Measurements from ENCODE around the gene BCL2L14.

The BCL2L14 gene

GRCh38 chr12:12064596-12064995 is 6.1 kb upstream of the BCL2L14 start:
- H3K4me3 ChIP-seq (ENCODE audit: low read length in 2 of 2): no peak overlapping the region
- H3K9me3 ChIP-seq (ENCODE audit: control insufficient read depth in 2 of 2, low read length in 2 of 2): no peaks in the 10 kb centered on the region
- no peak overlapping the region for H3K27ac ChIP-seq (ENCODE audit: low read length)

DNA sequence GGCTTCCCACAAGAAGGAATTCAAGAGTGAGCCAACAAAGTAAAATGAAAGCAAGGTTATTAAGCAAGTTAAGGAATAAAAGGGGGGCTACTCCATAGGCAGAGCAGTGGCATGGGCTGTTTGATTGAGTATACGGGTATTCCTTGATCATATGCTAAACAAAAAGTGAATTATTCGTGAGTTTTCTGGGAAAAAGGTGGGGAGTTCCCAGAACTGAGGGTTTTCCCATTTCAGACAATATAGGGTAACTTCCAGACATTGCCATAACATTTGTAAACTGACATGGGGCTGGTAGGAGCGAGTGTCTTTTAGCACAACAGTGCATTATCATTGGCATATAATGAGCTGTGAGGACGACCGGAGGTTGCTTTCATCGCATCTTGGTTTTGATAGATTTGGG is 2.0 kb upstream of the BCL2L14 start:
- Histone ChIP-seq H3K4me1 (ENCODE audit: control insufficient read depth, insufficient read depth, low read length) (no peaks in the 10 kb centered on the region), H3K27ac (ENCODE audit: low read length) (no peak overlapping the region), H3K4me3 (ENCODE audit: low read length in 2 of 2) (no peak overlapping the region), H3K9ac (ENCODE audit: low read length in 2 of 2) (no peak overlapping the region), H3K36me3 (ENCODE audit: control insufficient read depth in 2 of 2, insufficient read depth in 2 of 2, low read length in 2 of 2) (no peaks in the 10 kb centered on the region), H3K27me3 (ENCODE audit: control insufficient read depth in 1 of 2, insufficient read depth in 2 of 2, low read length in 2 of 2) (peaks cover 0 to 7% of the 10 kb centered on the region in 2 donors), H3K9me3 (ENCODE audit: control insufficient read depth in 2 of 2, low read length in 2 of 2) (no peaks in the 10 kb centered on the region)

More at GRCh38 chr12:12064596-12064995, 6.1 kb upstream of the BCL2L14 start:
- H3K4me1 ChIP-seq (ENCODE audit: control insufficient read depth, insufficient read depth, low read length): no peaks in the 10 kb centered on the region
- peaks cover 0 to 7% of the 10 kb centered on the region in 2 donors for H3K27me3 ChIP-seq (ENCODE audit: control insufficient read depth in 1 of 2, insufficient read depth in 2 of 2, low read length in 2 of 2)
- H3K9ac ChIP-seq (ENCODE audit: low read length in 2 of 2): no peak overlapping the region
- H3K36me3 ChIP-seq (ENCODE audit: control insufficient read depth in 2 of 2, insufficient read depth in 2 of 2, low read length in 2 of 2): no peaks in the 10 kb centered on the region

DNA sequence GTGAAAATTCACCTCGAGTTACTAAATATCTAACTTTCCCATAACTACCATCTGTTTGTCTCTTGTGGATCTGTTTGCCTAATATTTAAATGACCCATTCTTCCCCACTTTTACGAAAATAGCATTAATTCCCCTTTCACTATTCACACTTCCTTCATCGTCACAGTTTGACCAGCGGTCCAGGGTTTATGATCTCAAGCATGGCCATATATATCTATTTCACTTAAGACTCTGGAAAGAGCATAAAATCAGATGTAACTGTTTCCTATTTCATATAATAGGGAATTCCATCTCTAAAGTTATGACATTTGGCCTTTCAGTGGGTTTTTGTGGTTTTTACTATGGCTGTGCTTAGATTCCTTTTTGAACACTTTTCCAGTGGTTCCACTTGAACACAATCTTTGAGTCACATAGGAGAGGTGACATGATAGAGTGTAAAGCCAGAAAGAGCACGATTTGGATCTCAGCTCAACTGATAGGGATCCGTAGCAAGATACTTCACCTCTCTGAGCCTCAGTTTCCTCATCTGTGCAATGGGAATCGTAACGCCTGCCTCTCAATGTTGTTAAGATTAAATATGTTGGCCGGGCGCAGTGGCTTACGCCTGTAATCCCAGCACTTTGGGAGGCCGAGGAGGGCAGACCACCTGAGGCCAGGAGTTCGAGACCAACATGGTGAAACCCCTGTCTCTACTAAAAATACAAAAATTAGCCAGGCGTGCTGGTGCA is 754 bp upstream of the BCL2L14 start:
- H3K4me3 ChIP-seq (ENCODE audit: low read length in 2 of 2): no peak overlapping the region
- no peaks in the 10 kb centered on the region for H3K9me3 ChIP-seq (ENCODE audit: control insufficient read depth in 2 of 2, low read length in 2 of 2)
- no peaks in the 10 kb centered on the region for H3K36me3 ChIP-seq (ENCODE audit: control insufficient read depth in 2 of 2, insufficient read depth in 2 of 2, low read length in 2 of 2)
- H3K27me3 ChIP-seq (ENCODE audit: control insufficient read depth in 1 of 2, insufficient read depth in 2 of 2, low read length in 2 of 2): peaks cover 0 to 7% of the 10 kb centered on the region in 2 donors
- H3K4me1 ChIP-seq (ENCODE audit: control insufficient read depth, insufficient read depth, low read length): no peaks in the 10 kb centered on the region
- no peak overlapping the region for H3K9ac ChIP-seq (ENCODE audit: low read length in 2 of 2)
- no peak overlapping the region for H3K27ac ChIP-seq (ENCODE audit: low read length)

GRCh38 chr12:12072064-12072760 is 1.5 kb downstream of the BCL2L14 start:
- Histone ChIP-seq H3K27me3 (ENCODE audit: control insufficient read depth in 1 of 2, insufficient read depth in 2 of 2, low read length in 2 of 2) (peaks cover 0 to 7% of the 10 kb centered on the region in 2 donors), H3K9ac (ENCODE audit: low read length in 2 of 2) (no peak overlapping the region), H3K27ac (ENCODE audit: low read length) (no peak overlapping the region), H3K4me1 (ENCODE audit: control insufficient read depth, insufficient read depth, low read length) (no peaks in the 10 kb centered on the region), H3K4me3 (ENCODE audit: low read length in 2 of 2) (no peak overlapping the region), H3K9me3 (ENCODE audit: control insufficient read depth in 2 of 2, low read length in 2 of 2) (no peaks in the 10 kb centered on the region), H3K36me3 (ENCODE audit: control insufficient read depth in 2 of 2, insufficient read depth in 2 of 2, low read length in 2 of 2) (no peaks in the 10 kb centered on the region)

GRCh38 chr12:12079291-12079690 is 8.6 kb downstream of the BCL2L14 start:
- Histone ChIP-seq H3K9me3 (ENCODE audit: control insufficient read depth in 2 of 2, low read length in 2 of 2) (no peaks in the 10 kb centered on the region), H3K27me3 (ENCODE audit: control insufficient read depth in 1 of 2, insufficient read depth in 2 of 2, low read length in 2 of 2) (no peaks in the 10 kb centered on the region), H3K4me3 (ENCODE audit: low read length in 2 of 2) (no peak overlapping the region), H3K9ac (ENCODE audit: low read length in 2 of 2) (no peak overlapping the region), H3K36me3 (ENCODE audit: control insufficient read depth in 2 of 2, insufficient read depth in 2 of 2, low read length in 2 of 2) (no peaks in the 10 kb centered on the region), H3K4me1 (ENCODE audit: control insufficient read depth, insufficient read depth, low read length) (no peaks in the 10 kb centered on the region), H3K27ac (ENCODE audit: low read length) (no peak overlapping the region)

DNA sequence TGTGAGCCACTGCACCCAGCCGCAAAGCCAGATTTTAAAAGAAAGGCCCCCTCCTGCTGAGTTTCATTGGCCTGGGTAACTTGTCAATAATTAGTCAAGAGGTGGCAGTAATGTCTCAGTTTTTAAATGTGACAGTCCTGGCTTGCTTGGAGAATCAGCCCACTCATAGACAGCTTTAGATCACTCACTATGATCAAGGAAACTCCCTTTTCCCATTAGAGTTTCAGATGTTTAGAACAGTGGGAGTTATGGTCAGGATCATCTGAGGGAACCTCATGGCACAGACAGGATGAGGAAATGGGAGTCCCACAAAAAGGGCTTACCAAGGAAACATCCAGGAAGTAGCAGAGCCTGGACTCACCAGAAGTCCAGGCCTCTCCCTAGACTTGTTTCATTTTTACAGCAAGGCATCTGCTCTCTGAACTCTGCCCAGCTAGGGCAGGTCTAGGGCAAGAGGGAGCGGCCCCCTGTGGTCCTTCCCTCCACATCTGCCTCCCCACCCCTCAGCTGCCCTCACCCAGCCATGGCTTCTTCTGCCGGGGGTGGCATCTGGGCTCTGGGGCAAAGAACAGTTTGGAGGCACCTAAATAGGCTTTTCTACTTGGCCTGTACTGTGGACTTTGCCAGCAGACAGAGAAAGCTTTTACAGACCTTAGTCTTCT is 11.2 kb downstream of the BCL2L14 start:
- Histone ChIP-seq H3K27me3 (ENCODE audit: control insufficient read depth in 1 of 2, insufficient read depth in 2 of 2, low read length in 2 of 2) (no peaks in the 10 kb centered on the region), H3K4me3 (ENCODE audit: low read length in 2 of 2) (no peak overlapping the region), H3K9me3 (ENCODE audit: control insufficient read depth in 2 of 2, low read length in 2 of 2) (no peaks in the 10 kb centered on the region), H3K4me1 (ENCODE audit: control insufficient read depth, insufficient read depth, low read length) (no peaks in the 10 kb centered on the region), H3K36me3 (ENCODE audit: control insufficient read depth in 2 of 2, insufficient read depth in 2 of 2, low read length in 2 of 2) (no peaks in the 10 kb centered on the region), H3K9ac (ENCODE audit: low read length in 2 of 2) (no peak overlapping the region), H3K27ac (ENCODE audit: low read length) (no peak overlapping the region)

DNA sequence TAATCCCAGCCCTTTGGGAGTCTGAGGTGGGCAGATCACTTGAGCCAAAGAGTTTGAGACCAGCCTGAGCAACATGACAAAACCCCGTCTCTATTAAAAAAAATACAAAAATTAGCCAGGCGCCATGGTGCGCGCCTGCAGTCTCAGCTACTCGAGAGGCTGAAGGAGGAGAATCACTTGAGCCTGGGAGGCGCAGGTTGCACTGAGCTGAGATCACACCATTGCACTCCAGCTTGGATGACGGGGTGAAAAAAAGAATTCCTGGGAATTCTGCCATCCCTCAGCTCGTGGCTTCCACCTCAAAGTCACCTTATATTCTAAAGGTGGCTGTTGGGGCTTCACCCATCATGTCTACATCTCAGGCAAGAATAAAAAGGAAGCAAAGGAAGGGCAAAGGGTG is 12.9 kb downstream of the BCL2L14 start:
- no peaks in the 10 kb centered on the region for H3K9me3 ChIP-seq (ENCODE audit: control insufficient read depth in 2 of 2, low read length in 2 of 2)
- no peaks in the 10 kb centered on the region for H3K4me1 ChIP-seq (ENCODE audit: control insufficient read depth, insufficient read depth, low read length)
- no peak overlapping the region for H3K4me3 ChIP-seq (ENCODE audit: low read length in 2 of 2)
- H3K27me3 ChIP-seq (ENCODE audit: control insufficient read depth in 1 of 2, insufficient read depth in 2 of 2, low read length in 2 of 2): no peaks in the 10 kb centered on the region
- no peak overlapping the region for H3K9ac ChIP-seq (ENCODE audit: low read length in 2 of 2)
- peaks cover 0 to 2% of the 10 kb centered on the region in 2 donors for H3K36me3 ChIP-seq (ENCODE audit: control insufficient read depth in 2 of 2, insufficient read depth in 2 of 2, low read length in 2 of 2)
- H3K27ac ChIP-seq (ENCODE audit: low read length): no peak overlapping the region

DNA sequence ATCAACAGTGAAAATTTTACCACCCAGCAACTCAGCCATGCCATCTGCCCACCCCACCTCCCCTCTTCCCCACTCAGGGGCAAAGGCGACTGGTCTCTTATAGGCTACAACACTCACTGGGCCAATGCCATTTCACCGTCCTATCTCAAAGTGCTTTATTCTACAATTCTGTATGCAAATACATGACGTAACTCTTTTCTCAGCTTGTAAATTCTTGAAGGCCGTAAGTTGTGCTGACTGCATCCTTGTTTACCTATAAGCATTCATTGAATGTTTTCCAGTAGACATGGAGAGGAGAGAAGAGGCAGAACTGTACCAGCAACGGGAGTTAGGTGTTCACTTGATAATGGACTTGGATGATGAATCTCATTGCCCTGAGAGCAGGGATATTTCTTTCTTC is 15.6 kb downstream of the BCL2L14 start:
- Histone ChIP-seq H3K27me3 (ENCODE audit: control insufficient read depth in 1 of 2, insufficient read depth in 2 of 2, low read length in 2 of 2) (no peaks in the 10 kb centered on the region), H3K4me1 (ENCODE audit: control insufficient read depth, insufficient read depth, low read length) (no peaks in the 10 kb centered on the region), H3K36me3 (ENCODE audit: control insufficient read depth in 2 of 2, insufficient read depth in 2 of 2, low read length in 2 of 2) (peaks cover 0 to 2% of the 10 kb centered on the region in 2 donors), H3K27ac (ENCODE audit: low read length) (no peak overlapping the region), H3K9me3 (ENCODE audit: control insufficient read depth in 2 of 2, low read length in 2 of 2) (no peaks in the 10 kb centered on the region), H3K9ac (ENCODE audit: low read length in 2 of 2) (no peak overlapping the region), H3K4me3 (ENCODE audit: low read length in 2 of 2) (no peak overlapping the region)

DNA sequence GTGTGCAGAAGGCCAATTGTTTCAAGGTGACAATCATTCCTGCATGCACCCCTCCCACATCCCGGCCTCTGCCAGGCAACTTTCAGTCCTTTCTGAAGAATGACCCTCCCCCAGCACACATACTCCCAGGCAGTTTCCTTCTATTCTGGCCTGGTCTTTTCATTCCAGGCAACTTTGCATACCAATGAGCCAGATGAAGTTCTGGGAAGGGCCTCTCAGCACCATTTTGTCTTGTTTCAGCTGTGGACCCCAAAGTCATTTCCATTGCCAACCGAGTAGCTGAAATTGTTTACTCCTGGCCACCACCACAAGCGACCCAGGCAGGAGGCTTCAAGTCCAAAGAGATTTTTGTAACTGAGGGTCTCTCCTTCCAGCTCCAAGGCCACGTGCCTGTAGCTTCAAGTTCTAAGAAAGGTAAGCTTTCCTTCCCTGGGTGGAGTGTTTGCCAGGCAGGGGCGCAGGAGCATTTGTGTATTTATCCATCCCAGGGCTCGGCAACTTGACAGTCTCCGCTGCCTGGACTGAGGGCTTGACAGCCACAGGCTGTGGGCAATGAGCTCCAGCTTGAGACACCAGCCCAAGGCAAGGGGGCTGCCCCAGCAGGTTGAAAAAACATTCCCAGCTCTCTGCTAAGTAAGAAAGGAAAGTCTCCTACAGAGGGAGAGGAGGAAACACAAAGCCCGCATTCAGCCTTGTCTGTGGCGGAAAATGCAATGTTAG is 16.4 kb downstream of the BCL2L14 start:
- Histone ChIP-seq H3K27me3 (ENCODE audit: control insufficient read depth in 1 of 2, insufficient read depth in 2 of 2, low read length in 2 of 2) (no peaks in the 10 kb centered on the region), H3K9ac (ENCODE audit: low read length in 2 of 2) (no peak overlapping the region), H3K36me3 (ENCODE audit: control insufficient read depth in 2 of 2, insufficient read depth in 2 of 2, low read length in 2 of 2) (peaks cover 0 to 2% of the 10 kb centered on the region in 2 donors), H3K4me3 (ENCODE audit: low read length in 2 of 2) (no peak overlapping the region), H3K9me3 (ENCODE audit: control insufficient read depth in 2 of 2, low read length in 2 of 2) (no peaks in the 10 kb centered on the region), H3K4me1 (ENCODE audit: control insufficient read depth, insufficient read depth, low read length) (peaks cover under 1% of the 10 kb centered on the region), H3K27ac (ENCODE audit: low read length) (no peak overlapping the region)

DNA sequence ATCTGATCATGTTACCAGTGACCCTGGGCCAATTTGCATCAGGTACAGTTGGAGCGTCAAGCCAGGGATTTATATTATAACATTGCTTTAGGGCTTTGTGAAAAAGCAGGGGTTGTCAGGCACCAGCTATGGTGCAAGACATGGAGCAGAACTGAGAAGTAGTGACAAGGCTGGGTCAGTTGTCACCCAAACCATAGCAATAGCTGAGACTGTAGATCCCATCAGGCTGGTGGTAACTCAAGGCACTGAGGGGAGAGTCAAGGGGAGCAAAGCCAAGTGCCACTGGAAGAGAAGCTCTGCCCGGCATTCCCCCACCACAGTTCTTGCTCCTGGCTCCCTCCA is 16.9 kb downstream of the BCL2L14 start:
- Histone ChIP-seq H3K27ac (ENCODE audit: low read length) (no peak overlapping the region), H3K9me3 (ENCODE audit: control insufficient read depth in 2 of 2, low read length in 2 of 2) (no peaks in the 10 kb centered on the region), H3K27me3 (ENCODE audit: control insufficient read depth in 1 of 2, insufficient read depth in 2 of 2, low read length in 2 of 2) (no peaks in the 10 kb centered on the region), H3K9ac (ENCODE audit: low read length in 2 of 2) (no peak overlapping the region), H3K4me1 (ENCODE audit: control insufficient read depth, insufficient read depth, low read length) (peaks cover 2% of the 10 kb centered on the region), H3K4me3 (ENCODE audit: low read length in 2 of 2) (no peak overlapping the region), H3K36me3 (ENCODE audit: control insufficient read depth in 2 of 2, insufficient read depth in 2 of 2, low read length in 2 of 2) (peaks cover 0 to 2% of the 10 kb centered on the region in 2 donors)
